COLO668 (cell line): ENCODE measurements around the gene HECTD1.
"Not testable (repeated sequence)": the region's sequence is repeated elsewhere in the genome, so short reads cannot be mapped to it uniquely, and the experiment has no call there.

Experiments
- DNase-seq: peaks from one replicate; lab custom pipeline; 2025; ENCODE audit not compliant: unreplicated experiment; lab: John Stamatoyannopoulos, UW

Gene HECTD1

DNA sequence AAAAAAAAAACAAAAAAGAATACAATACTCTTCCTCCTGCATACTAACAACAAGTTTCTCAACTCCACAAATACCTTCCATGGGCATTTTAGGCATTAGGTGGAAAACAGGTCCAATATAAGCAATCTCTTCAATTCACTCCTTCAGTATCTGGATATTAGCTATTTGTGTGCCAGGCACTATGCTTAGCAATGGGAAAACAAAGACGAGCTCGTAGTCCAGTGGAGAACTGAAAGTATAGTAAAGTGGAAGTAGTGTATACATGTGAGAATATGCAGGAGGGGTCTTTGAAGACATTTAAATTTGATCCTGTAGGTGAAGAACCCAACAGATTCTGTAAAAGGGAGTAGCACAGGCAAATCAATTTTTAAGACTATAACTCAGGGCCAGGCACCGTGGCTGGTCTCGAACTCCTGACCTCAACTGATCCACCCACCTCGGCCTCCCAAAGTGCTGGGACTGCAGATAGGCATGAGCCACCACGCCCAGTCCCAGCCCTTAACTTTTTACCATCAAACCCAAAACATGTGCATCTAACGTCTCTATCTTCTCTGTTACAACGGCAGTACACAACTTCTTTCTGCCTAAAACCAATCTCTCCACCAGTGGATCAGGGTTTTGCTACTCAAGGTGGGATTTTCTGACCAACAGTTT, 10.6 kb downstream of the HECTD1 start:
- no peak for DNase-seq

DNA sequence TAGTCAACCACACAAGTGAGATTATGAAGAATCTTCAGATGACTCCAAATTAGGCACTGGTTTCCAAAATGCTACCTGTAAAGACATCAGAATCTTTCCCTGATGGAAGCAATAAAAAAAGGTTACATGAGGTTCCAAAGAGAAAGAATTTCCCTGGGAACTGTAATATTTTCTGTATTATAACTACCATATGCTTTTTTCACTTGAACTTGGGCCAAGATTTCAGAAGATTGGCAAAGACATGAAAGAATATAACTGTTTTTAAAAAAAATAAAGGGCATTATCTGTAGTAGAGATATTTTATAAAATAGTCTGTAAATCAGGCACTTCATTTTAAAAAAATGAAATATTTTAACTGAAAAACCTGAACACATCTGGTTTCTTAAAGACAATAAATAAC, 12.9 kb downstream of the HECTD1 start:
- DNase-seq = no peak

DNA sequence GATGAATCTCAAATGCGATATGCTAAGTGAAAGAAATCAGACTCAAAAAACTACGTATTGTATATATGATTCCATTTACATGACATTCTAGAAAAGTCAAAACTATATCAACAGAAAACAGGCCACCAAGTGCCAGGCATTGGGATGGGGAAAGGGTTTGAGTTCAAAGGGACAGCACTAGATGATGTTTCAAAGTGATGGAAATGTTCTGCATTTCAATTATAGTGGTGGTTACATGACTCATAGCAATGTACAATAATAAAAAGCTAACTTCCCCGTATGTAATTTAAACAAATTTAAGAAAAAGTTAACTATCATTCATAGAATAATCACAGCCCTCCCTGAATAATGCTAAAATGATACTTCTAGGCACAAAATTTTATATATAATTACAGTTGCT, 13.5 kb downstream of the HECTD1 start:
- no peak for DNase-seq

DNA sequence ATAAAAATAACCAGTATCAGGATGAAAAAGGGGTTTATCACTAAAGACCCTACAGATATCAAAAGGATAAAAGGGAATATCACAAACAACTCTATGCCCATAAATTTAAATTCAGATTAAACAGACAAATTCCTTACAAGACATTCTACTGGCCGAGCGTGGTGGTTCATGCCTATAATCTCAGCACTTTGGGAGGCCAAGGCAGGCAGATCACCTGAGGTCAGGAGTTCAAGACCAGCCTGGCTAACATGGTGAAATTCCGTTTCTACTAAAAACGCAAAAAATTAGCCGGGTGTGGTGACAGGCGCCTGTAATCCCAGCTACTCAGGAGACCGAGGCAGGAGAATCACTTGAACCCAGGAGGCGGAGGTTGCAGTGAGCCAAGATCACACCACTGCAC, 15.0 kb downstream of the HECTD1 start:
- DNase-seq = not testable (repeated sequence)

DNA sequence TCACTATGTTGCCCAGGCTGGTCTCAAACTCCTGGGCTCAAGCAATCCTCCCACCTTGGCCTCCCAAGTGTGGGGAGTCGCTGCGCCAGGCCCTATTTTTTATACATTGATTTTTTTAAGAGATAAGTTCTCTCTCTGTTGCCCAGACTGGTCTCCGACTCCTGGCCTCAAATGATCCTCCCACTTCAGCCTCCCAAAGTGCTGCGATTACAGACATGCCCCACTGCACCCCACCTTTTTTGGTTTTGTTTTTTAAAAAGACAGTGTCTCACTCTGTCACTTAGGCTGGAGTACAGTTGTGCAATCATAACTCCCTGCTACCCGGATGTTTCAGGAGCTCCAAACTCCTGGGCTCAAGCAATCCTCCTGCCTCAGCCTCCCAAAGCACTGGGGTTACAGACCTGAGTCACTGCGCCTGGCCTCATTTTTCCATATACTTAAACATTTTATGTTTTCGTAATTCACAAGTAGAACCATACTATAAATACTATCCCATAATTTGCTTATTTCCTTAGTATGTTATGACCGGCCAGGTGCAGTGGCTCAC, 16.8 kb downstream of the HECTD1 start:
- no peak for DNase-seq

DNA sequence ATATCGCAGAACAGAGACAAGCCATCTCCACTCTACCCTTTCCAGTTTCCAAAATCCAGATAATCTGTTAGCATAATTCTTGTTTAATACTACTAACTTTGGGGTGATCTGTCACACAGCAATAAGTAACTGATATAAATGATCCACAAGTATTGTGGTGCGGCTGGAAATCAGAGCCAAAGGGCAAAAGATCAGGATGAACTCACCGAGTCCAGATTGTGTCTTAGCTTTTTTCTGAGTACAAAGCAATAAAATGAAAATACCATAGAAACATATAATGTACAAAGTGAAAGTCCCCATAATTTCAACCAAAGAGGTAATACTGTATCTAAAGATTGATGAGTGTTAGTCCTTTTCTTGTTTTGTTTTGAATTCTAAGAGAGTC, 17.4 kb downstream of the HECTD1 start:
- no peak for DNase-seq

DNA sequence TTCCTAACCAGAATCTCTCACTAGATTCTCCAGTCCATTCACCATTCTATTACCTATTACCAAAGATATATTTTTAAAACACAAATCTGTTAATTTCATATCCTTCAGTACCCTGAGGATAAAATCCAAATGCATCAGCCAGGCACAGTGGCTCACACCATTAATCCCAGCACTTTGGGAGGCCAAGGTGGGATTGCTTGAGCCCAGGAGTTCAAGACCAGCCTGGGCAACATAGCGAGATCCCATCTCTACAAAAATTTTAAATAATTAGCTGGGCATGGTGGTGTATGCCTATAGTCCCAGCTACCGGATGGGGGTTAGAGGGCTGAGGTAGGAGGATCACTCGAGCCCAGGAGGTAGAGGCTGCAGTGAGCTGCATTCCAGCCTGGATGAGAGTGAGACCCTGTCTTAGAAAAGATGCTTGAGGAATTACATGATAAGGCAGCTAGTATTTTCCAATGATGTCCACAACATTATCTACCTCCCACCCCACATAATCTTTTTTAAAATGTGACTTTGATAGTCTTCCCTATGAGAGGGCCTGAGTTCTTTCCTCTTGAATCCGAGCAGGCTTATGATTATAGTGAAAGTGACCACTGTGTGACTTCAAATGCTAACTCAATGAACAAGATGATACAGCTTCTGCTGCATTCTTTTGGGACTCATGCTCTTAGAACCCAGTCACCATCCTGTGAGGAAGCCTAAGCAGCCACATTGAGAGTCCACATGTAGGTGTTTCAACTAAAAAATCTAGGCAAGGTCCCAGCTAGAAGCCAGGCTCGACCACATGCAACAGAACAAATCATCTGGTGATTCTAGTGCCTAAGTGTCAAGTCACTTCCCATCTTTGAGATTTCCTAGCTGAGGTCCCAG, 18.0 kb downstream of the HECTD1 start:
- no peak for DNase-seq

DNA sequence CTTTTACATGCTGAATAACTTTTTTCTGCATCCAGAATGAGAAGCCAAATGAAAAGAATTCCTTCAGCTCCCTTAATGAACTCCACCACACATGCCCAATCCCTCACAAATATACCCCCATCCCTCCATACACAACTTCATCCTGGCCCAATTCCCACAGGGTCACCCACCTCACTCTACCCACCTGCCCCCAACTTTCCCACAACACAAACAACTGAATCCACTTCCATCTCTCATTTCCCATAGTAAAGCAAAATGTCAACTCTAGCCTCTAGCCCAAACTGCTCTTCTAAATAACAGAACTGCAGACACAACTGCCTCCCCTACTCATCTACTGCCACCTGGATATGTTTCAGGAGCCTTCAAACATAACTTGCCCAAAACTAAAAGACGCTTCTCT, 18.8 kb downstream of the HECTD1 start:
- DNase-seq = no peak

DNA sequence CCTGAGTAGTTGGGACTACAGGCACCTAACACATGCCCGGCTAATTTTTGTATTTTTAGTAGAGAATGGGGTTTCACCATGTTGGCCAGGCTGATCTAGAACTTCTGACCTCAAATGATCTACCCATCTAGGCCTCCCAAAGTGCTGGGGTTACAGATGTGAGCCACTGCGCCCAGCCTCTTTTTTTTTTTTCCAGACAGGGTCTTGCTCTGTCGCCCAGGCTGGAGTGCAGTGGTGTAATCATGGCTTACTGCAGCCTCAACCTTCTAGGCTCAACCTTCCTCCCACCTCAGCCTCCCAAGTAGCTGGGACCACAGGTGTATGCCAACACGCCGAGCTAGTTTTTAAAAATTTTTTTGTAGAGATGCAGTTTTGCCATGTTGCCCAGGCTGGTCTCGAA, 25.6 kb downstream of the HECTD1 start:
- not testable (repeated sequence) for DNase-seq

DNA sequence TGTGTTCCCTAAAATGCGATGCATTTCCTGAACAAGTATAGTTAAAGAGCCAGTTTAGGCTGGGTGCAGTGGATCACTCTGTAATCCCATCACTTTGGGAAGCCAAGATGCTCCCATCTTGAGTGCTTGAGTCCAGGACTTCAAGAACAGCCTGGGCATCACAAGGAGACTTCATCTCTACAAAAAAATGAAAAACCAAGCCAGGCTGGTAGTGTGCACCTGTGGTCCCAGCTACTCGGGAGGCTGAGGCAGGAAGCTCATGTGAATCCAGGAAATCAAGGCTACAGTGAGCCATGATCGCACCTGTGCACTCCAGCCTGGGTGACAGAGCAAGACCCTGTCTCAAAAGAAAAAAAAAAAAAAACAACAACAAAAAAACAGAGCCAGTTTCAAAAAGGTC, 26.3 kb downstream of the HECTD1 start:
- no peak for DNase-seq

DNA sequence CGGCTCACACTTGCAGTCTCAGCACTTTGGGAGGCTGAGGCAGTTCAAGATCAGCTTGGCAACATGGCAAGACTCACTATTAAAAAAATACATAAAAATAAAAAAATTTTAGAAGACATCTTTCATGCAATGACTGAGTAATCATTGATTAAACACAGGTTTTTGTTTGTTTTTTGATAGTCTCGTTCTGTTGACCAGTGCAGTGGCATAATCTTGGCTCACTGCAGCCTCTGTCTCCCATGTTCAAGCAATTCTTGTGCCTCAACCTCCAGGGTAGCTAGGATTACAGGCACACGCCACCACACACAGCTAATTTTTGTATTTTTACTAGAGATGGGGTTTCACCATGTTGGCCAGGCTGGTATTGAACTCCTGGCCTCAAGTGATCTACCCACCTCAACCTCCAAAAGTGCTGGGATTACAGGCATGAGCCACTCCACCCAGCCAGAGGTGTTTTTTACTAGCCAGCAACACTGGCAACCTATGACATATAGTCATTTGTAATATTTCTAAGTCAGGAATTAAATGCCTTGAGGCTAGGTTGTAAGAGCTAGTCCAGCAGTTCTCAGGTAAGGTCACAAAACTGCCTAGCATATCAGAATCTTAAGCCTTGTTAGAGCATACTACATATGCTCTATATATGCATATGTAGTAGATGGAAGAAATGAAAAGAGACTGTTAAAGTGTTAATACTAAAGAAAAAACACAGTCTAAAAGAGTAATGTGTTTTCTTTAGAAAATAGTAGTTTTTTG, 27.1 kb downstream of the HECTD1 start:
- DNase-seq = no peak

DNA sequence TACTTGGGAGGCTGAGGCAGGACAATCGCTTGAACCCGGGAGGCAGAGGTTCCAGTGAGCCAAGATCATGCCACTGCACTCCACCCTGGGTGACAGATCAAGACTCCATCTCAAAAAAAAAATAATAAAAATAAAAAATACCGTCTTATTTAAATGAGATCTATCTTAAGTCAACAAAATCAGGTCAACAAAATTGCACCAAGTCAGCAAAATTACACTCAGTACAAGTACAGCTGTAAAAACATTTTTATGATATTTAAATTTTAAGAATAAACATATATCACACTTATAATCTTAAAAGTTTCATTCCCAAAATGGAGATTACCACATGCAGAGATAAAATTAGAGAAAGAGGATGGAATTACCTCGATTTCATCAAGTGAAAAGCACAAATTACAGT, 33.2 kb downstream of the HECTD1 start:
- no peak for DNase-seq

DNA sequence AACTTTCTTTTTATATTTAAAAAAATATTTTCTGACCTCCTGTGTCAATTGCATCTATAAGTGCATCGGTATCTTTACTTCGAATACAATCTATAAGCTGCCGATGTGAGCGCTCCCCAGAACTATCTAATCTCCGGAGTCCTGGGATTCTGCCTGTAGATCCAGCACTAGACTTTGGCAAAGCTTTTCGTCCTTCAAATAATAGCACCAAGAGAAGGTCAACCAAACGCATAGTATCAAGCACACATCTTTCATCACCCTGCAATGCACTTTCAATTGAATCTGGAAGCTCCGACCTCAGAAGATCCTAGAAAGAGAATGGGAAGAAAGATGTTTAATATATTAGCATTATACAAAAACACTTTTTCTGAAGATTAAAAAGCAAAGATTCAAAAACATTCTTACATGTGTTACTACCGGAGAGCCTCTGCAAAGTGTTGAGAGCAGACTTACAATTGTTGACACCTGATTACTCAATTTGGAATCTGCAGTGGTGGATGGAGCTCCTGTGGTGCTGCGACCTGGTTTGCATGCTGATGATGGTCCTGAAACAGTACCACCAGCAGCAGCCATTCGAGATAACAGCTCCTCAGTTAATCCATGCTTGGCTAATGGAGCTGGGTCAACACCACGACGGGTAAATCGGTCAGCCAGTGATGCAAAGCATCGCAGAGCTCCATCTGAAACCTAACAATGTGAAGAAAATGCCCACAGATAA, 34.3 kb downstream of the HECTD1 start:
- no peak for DNase-seq

DNA sequence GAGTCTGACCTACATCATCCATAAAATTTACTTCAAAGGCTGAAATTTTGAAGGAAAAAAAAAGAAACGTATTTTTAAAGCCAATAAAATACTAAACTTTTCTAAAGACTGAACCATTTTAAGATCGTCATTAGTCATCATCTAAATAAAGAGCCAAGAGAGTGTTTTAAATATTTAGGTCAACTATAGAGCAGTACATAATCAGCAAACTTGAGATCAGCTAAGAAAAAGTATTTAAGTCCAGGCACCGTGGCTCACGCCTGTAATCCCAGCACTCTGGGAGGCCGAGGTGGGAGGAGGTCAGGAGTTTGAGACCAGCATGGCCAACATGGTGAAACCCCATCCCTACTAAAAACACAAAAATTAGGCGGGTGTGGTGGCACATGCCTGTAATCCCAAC, 35.5 kb downstream of the HECTD1 start:
- DNase-seq = no peak

DNA sequence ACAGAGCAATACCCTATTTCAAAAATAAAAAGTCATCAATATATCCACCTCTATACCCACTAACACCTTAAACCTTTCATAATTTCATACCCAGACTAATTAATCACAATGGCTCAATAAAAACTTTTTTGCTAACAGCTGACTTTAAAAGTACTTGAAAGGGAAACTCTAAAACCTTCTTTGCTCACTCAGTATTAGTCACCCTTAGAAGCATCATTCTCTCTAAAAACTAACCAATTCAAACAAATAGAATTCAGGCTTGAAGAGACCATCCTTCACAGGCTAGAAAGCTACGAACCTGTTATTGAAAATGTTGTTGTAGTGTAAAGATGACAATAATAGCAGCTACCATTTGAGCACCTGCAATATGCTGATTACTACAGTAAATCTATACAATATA, 37.2 kb downstream of the HECTD1 start:
- no peak for DNase-seq

DNA sequence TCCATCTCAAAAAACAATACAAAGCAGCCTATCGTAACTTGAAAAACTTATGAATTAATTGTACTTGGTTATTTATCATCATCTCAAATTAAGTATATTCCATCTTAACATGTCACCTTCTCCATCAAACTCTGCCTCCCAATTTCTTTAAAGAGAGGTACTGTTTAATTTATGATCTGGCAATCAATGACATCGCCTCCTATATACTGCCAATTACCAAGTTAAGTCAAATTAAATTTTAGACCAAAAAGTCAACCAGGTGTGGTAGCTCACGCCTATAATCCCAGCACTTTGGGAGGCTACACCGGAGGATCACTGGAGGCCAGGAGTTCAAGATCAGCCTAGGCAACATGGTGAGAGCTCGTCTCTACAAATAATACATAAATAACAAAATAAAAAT, 37.7 kb downstream of the HECTD1 start:
- DNase-seq = no peak

DNA sequence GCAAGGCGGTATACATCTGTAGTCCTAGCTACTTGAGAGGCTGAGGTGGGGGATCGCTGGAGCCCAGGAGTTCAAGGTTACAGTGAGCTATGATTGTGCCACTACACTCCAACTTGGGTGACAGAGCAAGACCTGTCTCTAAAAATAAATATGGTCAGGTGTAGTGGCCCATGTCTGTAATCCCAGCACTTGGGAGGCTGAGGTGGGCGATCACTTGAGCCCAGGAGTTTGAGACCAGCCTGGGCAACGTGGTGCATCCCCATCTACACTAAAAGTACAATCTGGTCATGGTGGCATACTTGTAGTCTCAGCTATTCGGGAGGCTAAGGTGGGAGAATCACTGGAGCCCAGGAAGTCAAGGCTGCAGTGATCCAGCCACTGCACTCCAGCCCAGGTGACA, 40.6 kb downstream of the HECTD1 start:
- no peak for DNase-seq

DNA sequence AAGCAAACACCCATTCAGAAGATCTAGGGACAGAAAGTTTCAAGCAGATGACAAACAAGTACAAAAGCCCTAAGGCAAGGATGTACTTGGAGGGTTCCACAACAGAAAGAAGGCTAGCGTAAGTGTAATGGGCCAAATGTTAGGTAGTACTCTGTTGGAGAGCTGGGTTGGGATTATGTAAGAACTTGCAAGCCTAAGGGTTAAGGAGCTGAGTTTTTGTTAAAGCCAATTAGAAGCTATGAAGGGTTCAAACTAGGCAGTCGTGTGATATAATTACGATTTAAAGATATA, 41.4 kb downstream of the HECTD1 start:
- DNase-seq = no peak

DNA sequence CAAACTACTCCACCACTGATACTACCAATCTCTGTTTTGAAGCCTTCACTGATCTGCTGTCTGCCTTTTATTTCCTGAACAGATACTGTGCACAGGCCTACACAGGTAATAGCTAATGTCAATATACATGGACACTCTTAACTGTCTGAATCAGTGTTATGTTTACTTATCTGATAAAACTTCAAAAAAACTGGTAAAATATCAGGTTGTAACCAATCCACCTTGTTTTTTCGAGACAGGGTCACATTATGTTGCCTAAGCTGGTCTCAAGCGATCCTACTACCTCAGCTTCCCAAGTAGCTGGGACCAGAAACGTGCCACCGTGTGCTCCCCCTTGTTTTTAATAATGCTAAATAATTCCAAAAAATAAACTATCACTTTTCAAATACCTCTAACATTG, 43.5 kb downstream of the HECTD1 start:
- no peak for DNase-seq

DNA sequence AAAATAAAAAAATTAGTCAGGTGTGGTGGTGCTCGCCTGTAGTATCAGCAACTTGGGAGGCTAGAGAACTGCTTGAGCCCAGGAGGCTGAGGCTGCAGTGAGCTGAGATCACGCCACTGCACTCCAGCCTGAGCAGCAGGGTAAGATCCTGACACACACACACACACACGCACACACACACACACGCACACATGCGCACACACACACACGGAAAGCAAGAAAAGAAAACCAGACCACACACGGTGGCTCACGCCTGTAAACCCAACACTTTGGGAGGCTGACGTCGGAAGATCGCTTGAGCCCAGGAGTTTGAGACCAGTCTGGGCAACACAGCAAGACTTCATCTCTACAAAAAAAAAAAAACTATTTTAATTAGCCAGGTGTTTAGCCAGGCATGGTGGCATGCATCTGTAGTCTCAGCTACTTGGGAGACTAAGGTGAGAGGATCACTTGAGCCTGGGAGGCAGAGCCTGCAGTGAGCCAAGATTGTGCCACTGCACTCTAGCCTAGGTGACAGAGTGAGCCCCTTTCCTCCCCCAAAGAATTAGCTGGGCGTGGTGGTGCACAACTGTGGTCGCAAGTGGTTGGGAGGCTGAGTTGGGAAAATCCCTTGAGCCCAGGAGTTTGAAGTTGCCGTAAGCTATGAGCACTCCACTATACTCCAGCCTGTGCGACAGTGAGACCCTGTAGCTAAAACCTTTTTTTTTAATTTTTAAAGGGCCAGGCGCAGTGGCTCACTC, 44.5 kb downstream of the HECTD1 start:
- no peak for DNase-seq

DNA sequence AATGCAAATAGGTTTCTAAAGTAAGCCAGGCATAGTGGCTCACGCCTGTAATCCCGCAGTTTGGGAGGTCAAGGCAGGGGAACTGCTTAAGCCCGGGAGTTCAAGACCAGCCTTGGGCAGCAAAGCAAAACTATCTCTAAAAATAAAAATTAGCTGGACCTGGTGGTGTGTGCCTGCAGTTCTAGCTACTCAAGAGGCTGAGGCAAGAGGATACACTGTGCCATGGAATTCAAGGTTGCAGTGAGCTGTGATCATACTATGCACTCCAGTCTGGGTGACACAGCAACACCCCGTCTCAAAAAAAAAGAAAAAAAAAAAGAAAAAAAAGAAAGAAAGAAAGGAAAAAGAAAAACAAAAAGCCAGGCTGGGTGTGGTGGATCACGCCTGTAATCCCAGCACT, 46.3 kb downstream of the HECTD1 start:
- no peak for DNase-seq
